Colon (tissue), 2 donors: Measurements from ENCODE around the gene ZBTB34.
"Not testable (repeated sequence)": the region's sequence is repeated elsewhere in the genome, so short reads cannot be mapped to it uniquely, and the experiment has no call there.

ENCODE experiments used
- FAIRE-seq: peaks from 2 replicates; lab custom pipeline; 2012; peaks lifted over from hg19 to GRCh38; lab: Jason Lieb, UNC
- donor health status: control.
- donor health status: control.

Gene ZBTB34

GRCh38 chr9:126860077-126860756 is at the start of gene ZBTB34:
ZBTB34 (plus strand) TSS chr9:126860639; CDS start chr9:126879400, 18,761 bp downstream.
- FAIRE-seq, result no peak

- no peak for FAIRE-seq
Measured at GRCh38 chr9:126813072-126813471, 47.4 kb upstream of the ZBTB34 start.

- FAIRE-seq, result no peak
Measured at GRCh38 chr9:126814091-126814490, 46.3 kb upstream of the ZBTB34 start.

- not testable (repeated sequence) for FAIRE-seq
Measured at GRCh38 chr9:126817615-126818014, 42.8 kb upstream of the ZBTB34 start.

- no peak for FAIRE-seq
Measured at GRCh38 chr9:126818482-126818881, 42.0 kb upstream of the ZBTB34 start.

- FAIRE-seq, result no peak
Measured at GRCh38 chr9:126819482-126819881, 41.0 kb upstream of the ZBTB34 start.

- no peak for FAIRE-seq
Measured at GRCh38 chr9:126822278-126822677, 38.2 kb upstream of the ZBTB34 start.

- FAIRE-seq, result no peak
Measured at GRCh38 chr9:126822873-126823272, 37.6 kb upstream of the ZBTB34 start.

GRCh38 chr9:126824052-126824451 is 36.4 kb upstream of the ZBTB34 start:
- FAIRE-seq, result not testable (repeated sequence)

GRCh38 chr9:126827227-126827626 is 33.2 kb upstream of the ZBTB34 start:
- FAIRE-seq, result no peak

- FAIRE-seq, result no peak
Measured at GRCh38 chr9:126829035-126829434, 31.4 kb upstream of the ZBTB34 start.

GRCh38 chr9:126830827-126831226 is 29.6 kb upstream of the ZBTB34 start:
- no peak for FAIRE-seq

GRCh38 chr9:126832440-126832839 is 28.0 kb upstream of the ZBTB34 start:
- no peak for FAIRE-seq

GRCh38 chr9:126833020-126833419 is 27.4 kb upstream of the ZBTB34 start:
- FAIRE-seq, result no peak

- no peak for FAIRE-seq
Measured at GRCh38 chr9:126833710-126834345, 26.6 kb upstream of the ZBTB34 start.

GRCh38 chr9:126834672-126835071 is 25.8 kb upstream of the ZBTB34 start:
- FAIRE-seq, result no peak

- no peak for FAIRE-seq
Measured at GRCh38 chr9:126836216-126836615, 24.2 kb upstream of the ZBTB34 start.

- FAIRE-seq, result no peak
Measured at GRCh38 chr9:126838055-126838811, 22.2 kb upstream of the ZBTB34 start.

- FAIRE-seq, result no peak
Measured at GRCh38 chr9:126838895-126839294, 21.5 kb upstream of the ZBTB34 start.

GRCh38 chr9:126839301-126839700 is 21.1 kb upstream of the ZBTB34 start:
- no peak for FAIRE-seq

- FAIRE-seq, result no peak
Measured at GRCh38 chr9:126842220-126842842, 18.1 kb upstream of the ZBTB34 start.

GRCh38 chr9:126842977-126843799 is 17.3 kb upstream of the ZBTB34 start:
- FAIRE-seq, result no peak
